GM12874 (cell line): ENCODE data around the gene INPP1.
A peak's percentile ranks its signal among the peaks of the same experiment; 100 is the strongest.

Source experiments
- CTCF ChIP-seq: IDR thresholded peaks from 2 replicates; pipeline ENCODE4 v1.5.1; 2011; ENCODE audit warnings: low read depth, mild to moderate bottlenecking, control low read depth, low read length, moderate library complexity; ENCODE audit not compliant: insufficient read depth

Gene INPP1

GRCh38 chr2:190336420-190336819 lies 7.0 kb upstream of the INPP1 start:
- no peak for TF ChIP-seq CTCF

DNA sequence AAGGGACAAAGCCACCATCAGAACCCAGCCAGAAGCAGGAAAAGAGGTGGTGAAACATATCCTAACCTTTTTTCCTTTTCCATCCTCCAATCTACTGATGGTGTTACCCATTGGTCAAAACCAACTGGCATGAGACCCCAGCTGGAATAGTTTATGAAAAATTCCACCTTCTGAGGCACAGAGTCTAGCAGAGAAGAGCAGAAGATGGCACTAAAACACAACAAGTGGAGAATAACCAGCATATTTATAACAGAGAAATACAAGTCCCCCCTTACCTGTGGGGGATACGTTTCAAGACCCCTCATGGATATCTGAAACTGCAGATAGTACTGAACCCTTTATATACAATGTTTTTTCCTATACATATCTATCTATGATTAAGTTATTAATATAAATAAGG lies 4.9 kb upstream of the INPP1 start:
- TF ChIP-seq CTCF: no peak

DNA sequence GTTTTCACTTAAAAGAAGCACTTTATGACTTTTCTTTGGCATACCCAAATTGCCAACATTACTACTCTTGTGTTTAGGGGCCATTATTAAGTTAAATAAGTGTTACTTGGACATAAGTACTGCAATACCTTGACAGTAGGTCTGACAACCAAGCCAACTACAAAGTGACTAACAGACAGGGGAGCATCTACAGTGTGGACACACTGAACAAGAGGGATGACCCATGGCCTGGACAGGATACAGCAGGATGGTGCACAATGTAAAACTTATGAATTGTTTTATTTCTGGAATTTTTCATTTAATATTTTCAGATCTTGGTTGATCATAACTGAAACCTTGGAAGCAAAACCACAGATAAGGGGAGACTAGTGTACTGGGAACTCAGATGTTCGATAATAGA lies 4.0 kb upstream of the INPP1 start:
- TF ChIP-seq CTCF: no peak

DNA sequence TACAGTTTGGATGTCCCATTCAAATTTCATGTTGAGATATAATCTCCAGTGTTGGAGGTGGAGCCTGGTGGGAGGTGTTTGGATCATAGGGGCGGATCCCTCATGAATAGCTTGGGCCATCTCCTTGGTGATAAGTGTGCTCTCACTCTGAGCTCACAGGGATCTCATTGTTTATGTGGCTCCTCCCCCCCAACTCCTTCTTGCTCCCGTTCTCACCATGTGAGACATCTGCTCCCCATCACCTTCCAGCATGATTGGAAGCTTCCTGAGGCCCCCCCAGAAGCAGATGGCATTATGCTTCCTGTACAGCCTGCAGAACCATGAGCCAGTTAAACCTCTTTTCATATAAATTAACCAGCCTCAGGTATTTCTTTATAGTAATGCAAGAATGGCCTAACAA lies 3.0 kb upstream of the INPP1 start:
- TF ChIP-seq CTCF: no peak

GRCh38 chr2:190342611-190343010 lies 778 bp upstream of the INPP1 start:
- TF ChIP-seq CTCF: no peak

GRCh38 chr2:190343089-190343535 lies 277 bp upstream of the INPP1 start:
- TF ChIP-seq CTCF: no peak

DNA sequence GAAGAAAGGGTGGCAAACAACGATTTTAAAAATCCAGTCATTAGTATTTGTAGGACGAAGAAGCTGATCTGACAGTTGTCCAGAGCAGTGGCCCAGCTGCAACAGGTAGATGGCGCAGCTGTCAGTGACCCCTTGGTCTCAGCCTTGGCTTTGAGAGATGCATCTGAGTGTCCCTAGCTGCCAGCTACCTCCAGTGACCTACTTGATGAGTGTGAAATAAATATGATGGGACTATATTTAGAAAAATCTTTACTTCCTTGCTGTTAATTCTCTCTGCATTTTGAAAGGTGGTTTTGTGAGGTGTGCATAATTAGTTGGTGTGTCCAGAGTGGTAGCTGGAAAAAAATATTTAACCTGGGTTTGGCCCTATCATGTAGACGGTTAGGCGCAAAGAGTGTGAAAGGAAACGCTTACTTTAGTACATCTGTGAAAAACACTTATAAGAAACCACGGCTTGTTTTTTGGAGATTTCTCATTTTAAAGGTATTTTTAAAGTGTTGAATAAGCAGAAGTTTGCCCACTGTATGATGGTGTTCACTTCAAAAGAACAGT lies 963 bp downstream of the INPP1 start:
- TF ChIP-seq CTCF: peak; percentile 59
